SH-SY5Y (cell line): ENCODE data around the gene ZFYVE27.

Source experiments
- GATA2 ChIP-seq: IDR thresholded peaks from 2 replicates; pipeline ENCODE4 v1.6.1; 2011; ENCODE audit warnings: mild to moderate bottlenecking, low read depth, low read length
- GATA3 ChIP-seq: IDR thresholded peaks from 2 replicates; pipeline ENCODE4 v1.6.1; 2011; ENCODE audit warnings: low read depth, mild to moderate bottlenecking, low read length, moderate library complexity

- TF ChIP-seq GATA2 (peak; percentile 65), GATA3 (no peak)
Measured at GRCh38 chr10:97713339-97713825, 23.5 kb upstream of the ZFYVE27 start, which contains the start of gene MARVELD1.
